ENCODE measurements around the gene LANCL1. TPM values are rescaled to one million over a fixed set of nuclear protein-coding genes. Genes with fewer than 3 reads are reported as not detected.
A peak's percentile ranks its signal among the peaks of the same experiment; 100 is the strongest.

The LANCL1 gene
- total RNA-seq, 4 donors from 2014 or later, result 13.2 to 22.6 (median 18.7) TPM

- no peaks in the 10 kb centered on the region for H3K36me3 ChIP-seq
- H3K9me3 ChIP-seq, result no peaks in the 10 kb centered on the region
- no peak for DNase-seq
- no peak overlapping the region for H3K27ac ChIP-seq
- no peak for TF ChIP-seq POLR2A (IDR thresholded peaks at IDR 0.05)
- TF ChIP-seq CTCF (IDR thresholded peaks at IDR 0.05), result no peak
- no peaks in the 10 kb centered on the region for H3K27me3 ChIP-seq
- no peaks in the 10 kb centered on the region for H3K4me1 ChIP-seq
- H3K4me3 ChIP-seq, result no peak overlapping the region
These were observed 17.0 kb upstream of the LANCL1 start for GRCh38 chr2:210493528-210493927.

- no peak for DNase-seq
- Histone ChIP-seq H3K27ac (no peak overlapping the region), H3K36me3 (no peaks in the 10 kb centered on the region), H3K9me3 (peaks cover 0 to 3% (median 0%) of the 10 kb centered on the region in 4 donors), H3K27me3 (no peaks in the 10 kb centered on the region), H3K4me1 (no peaks in the 10 kb centered on the region), H3K4me3 (no peak overlapping the region)
- TF ChIP-seq CTCF (IDR thresholded peaks at IDR 0.05) (no peak), POLR2A (IDR thresholded peaks at IDR 0.05) (no peak)
These were observed 5.1 kb upstream of the LANCL1 start for GRCh38 chr2:210481601-210482175.

- no peak for DNase-seq
- TF ChIP-seq POLR2A (IDR thresholded peaks at IDR 0.05), result no peak
- TF ChIP-seq CTCF (IDR thresholded peaks at IDR 0.05), result no peak
- H3K27ac ChIP-seq, result no peak overlapping the region
- no peaks in the 10 kb centered on the region for H3K27me3 ChIP-seq
- no peak overlapping the region for H3K4me3 ChIP-seq
- no peaks in the 10 kb centered on the region for H3K36me3 ChIP-seq
- H3K4me1 ChIP-seq, result peaks cover 0 to 2% (median 0%) of the 10 kb centered on the region in 4 donors
- peaks cover 0 to 3% (median 0%) of the 10 kb centered on the region in 4 donors for H3K9me3 ChIP-seq
These were observed 4.2 kb upstream of the LANCL1 start for GRCh38 chr2:210480764-210481163.

- Histone ChIP-seq H3K27me3 (no peaks in the 10 kb centered on the region), H3K4me3 (no peak overlapping the region), H3K27ac (no peak overlapping the region), H3K4me1 (peaks cover 0 to 8% (median 0%) of the 10 kb centered on the region in 4 donors), H3K9me3 (peaks cover 0 to 3% (median 0%) of the 10 kb centered on the region in 4 donors), H3K36me3 (no peaks in the 10 kb centered on the region)
- DNase-seq, result peak in 1 of 3 donors; percentile 49
- TF ChIP-seq CTCF (IDR thresholded peaks at IDR 0.05) (peak in 1 of 6 experiments; percentile 4), POLR2A (IDR thresholded peaks at IDR 0.05) (no peak)
These were observed 3.5 kb upstream of the LANCL1 start for GRCh38 chr2:210480079-210480478.

GRCh38 chr2:210478661-210479060 lies 2.1 kb upstream of the LANCL1 start:
- Histone ChIP-seq H3K4me1 (peaks cover 0 to 13% (median 0%) of the 10 kb centered on the region in 4 donors), H3K4me3 (no peak overlapping the region), H3K27ac (no peak overlapping the region), H3K36me3 (no peaks in the 10 kb centered on the region), H3K27me3 (no peaks in the 10 kb centered on the region), H3K9me3 (no peaks in the 10 kb centered on the region)
- DNase-seq, result no peak
- TF ChIP-seq CTCF (IDR thresholded peaks at IDR 0.05), result no peak
- TF ChIP-seq POLR2A (IDR thresholded peaks at IDR 0.05), result no peak

Measured in Peyer's patch (tissue), 4 donors.